H1 (cell line): Measurements from ENCODE around the gene ABCC4.

ENCODE experiments used
- CHD1 ChIP-seq: IDR thresholded peaks from 2 replicates; pipeline ENCODE4 v1.6.1; 2012; ENCODE audit warnings: low read depth, low read length, improper control_type of control experiment
- JUND ChIP-seq: IDR thresholded peaks from 2 replicates; pipeline ENCODE4 v1.6.1; 2011; ENCODE audit warnings: mild to moderate bottlenecking, improper control_type of control experiment, low read length
- NRF1 ChIP-seq: IDR thresholded peaks from 2 replicates; pipeline ENCODE4 v1.6.1; 2011; ENCODE audit warnings: mild to moderate bottlenecking, low read depth, low read length, improper control_type of control experiment
- RAD21 ChIP-seq, 2 experiments: IDR thresholded peaks in 1 of 2; conservative IDR thresholded peaks in 1 of 2; 2 replicates each; pipeline ENCODE4 v1.6.1; 2011; ENCODE audit warnings: low read depth in 2 of 2, low read length in 2 of 2, improper control_type of control experiment in 1 of 2, inconsistent platforms in 1 of 2, mild to moderate bottlenecking in 1 of 2, moderate library complexity in 1 of 2
- TAF1 ChIP-seq: IDR thresholded peaks from 2 replicates; pipeline ENCODE4 v1.6.1; 2011; ENCODE audit warnings: mild to moderate bottlenecking, low read depth, low read length

- TF ChIP-seq JUND (no peak), TAF1 (no peak), CHD1 (no peak), RAD21 (IDR thresholded peaks at IDR 0.05 in 1 of 2, conservative IDR thresholded peaks at IDR 0.05 in 1 of 2; ENCODE audit: low read depth in 2 of 2, low read length in 2 of 2) (no peak), NRF1 (no peak)
Measured at GRCh38 chr13:95319551-95320274, 18.5 kb upstream of the ABCC4 start.
